ENCODE data around the gene CEP128.

Gene CEP128

DNA sequence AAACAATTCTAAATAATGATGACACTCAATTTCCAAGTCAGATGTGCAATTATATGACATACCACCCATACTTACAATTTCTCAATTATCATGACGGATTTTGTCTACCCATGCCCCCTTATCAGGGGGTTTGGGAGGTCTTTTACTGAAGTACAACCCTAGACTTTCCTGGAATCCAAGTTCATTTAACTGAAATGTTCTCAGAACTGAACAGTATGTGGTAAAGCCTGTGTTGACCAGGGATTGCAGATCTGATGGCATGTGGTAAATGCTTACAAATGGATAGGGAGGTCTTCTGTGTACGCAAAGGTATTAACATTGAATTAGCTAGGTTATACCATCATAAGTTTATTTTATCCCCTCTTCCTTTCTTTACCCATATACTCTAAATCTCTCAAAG lies 281.8 kb downstream of the CEP128 start:
- DNase-seq: no peak

DNA sequence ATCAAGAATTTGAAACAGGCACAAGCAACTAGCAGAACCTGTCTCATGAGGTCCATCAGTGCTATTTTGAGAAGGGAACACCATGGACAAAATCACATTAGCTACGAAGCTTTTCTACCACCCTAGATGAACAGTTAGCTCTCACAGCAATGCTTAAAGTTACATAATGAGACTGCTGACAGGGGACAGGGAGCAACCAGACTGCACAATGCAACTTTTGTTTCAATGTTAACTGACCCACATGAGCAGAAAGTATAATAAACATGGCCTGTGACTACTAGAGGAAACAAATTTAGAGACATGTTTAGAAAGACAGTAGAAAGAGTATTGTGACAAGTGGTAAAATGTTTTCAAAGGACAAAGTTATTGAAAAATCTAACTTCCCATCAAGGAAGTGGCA lies 282.8 kb downstream of the CEP128 start:
- no peak for DNase-seq

DNA sequence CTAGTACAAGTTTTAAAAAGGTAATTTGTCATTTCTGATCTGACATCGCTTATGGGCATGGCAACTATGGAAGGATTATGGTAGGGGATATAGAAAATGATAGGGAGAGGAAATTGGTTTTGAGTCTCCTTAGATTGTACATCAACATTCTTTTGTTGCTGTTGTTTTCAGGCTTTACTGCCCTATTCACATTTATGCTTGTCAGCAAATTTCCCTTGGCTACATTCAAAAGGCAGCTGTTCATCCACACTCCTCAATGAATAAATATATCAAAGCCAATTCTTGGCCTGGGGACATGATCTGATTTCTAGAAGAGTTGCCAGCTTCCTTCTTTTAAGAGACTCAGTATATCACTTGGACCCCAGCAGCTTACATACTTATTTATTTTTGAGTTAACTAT lies 283.4 kb downstream of the CEP128 start:
- DNase-seq: no peak

DNA sequence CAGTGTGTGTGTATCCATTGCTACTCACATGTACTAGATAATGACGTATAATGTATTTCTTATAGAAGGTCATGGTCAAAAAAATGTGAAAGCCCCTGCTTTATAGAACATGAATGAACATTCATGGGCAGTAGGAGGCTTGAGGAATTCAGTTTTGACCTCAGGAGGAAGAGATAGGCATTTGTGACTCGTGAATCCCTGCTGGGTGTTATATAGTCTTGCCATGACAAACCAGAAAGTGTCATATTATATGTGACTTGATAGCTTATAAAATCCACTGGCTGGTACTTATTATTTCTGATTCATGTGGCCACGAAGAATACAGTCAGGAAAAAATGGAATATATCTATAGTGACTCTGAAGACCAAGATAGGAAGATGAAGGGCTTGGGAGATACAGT lies 287.6 kb downstream of the CEP128 start:
- no peak for DNase-seq

DNA sequence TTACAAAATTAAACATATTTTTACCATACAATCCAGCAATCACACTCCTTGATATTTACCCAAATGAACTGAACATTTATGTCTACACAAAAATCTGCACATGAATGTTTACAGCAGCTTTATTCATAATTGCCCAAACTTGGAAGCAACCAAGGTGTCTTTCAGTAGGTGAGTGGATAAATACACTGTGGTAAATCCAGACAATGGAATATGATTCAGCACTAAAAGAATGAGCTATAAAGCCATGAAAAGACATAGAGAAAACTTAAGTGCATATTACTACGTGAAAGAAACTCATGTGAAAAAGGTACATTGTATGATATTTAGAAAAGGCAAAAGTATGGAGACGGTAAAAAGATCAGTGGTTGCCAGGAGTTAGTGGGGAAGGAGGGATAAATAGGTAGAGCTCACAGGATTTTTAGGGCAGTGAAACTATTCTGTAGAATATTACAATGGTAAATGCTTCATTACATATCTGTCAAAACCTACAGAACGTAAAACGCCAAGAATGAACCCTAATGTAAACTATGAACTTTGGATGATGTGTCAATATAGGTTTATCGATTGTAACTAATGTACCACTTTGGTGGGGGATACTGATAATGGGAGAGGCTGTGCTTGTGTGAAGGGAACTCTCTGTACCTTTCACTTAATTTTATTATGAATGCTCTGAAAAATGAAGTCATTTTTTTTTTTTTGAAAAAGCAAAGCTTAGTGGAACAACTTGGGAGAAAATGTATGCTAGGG lies 295.7 kb downstream of the CEP128 start:
- no peak for DNase-seq

DNA sequence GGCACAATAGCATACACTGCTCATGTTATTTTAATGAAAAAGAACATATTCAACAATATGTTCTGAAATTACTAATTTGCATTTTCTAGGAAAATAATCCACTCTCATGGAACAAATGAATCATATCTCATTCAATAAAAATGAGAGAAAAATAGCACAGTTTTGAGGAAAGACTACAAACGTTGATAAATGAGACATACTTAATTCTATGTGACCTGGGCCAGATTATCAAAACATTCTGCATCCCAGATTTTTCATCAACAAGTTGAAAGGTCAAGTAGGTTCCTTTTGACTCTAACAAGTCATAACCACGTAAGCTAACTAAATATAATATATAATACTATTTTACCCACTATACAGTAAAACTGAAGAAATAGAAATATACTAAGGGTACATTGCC lies 296.7 kb downstream of the CEP128 start:
- DNase-seq: no peak

DNA sequence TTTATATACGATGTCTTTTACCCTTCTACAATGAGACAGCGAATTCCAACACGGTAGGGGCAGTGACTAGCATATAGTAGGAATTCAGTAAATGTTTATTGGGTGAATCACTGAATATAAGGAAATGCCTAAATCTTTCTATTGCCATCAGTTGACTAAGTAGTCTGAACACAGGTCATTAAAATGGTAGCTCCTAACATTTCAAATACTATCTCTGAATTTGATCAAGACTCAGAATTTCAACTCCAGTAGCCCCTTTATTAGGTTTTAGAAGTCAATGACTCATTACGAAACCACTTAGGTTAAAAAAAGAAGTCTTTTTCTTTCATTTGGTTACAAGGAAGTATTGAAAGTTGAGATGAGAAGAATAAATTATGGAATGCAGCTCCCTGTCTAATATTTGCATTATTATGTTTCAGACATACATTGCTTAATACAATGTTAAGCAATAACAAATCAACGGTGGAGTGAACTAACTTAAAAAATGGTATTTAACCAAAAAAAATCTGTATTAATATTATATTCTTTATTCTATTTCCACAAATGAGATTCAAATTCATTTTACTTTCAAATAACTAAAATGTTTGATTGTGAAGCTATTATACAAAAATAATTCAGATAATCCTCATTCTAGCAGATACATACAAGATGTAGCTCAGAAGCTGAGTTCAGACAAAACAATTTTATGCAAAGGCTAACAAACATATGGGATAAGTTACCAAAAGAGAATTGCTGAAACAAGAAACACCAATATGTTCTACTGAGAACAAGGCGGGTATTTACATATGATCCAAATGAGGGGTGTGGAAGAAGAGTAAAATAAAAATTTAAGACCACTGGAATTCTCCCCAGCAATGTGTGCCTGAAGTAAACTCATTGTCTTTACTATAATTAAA lies 302.7 kb downstream of the CEP128 start:
- no peak for DNase-seq

DNA sequence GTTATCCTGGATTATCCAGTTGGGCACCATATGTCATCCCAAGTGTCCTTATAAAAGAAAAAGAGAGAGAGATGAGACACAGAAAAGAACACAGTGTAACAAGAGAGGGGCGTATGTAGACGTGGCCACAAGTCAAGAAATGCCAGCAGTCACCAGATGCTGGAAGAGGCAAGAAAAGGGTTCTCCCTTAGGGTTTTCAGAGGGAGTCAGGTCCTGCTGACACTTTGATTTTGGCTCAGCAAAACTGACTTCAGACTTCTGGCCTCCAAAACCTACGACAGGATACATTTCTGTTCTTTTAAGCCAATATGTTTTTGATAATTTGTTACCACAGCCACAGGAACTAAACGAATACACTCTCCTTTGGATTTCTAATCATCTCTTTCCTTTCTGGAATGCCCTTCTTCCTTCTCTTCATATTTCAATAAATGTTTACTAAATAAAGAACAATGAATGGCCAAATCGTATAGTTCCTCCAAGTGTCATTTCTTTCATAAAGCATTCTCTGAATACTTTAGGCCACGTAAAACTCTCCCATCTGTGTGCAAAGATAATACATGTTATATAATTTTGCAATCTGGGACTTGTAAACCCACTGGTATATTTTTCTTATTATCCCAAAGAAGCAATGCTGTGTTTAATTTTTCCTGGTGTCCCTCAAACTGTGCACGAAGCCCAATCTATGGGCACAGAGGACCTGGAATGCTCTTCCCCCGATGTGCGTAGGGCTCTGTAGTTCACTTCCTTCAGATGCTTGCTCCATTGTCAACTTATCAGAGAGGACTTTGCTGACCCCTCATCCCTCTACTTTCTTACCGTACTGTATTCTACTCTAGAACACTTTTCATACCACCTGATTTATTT lies 303.6 kb downstream of the CEP128 start:
- no peak for DNase-seq

DNA sequence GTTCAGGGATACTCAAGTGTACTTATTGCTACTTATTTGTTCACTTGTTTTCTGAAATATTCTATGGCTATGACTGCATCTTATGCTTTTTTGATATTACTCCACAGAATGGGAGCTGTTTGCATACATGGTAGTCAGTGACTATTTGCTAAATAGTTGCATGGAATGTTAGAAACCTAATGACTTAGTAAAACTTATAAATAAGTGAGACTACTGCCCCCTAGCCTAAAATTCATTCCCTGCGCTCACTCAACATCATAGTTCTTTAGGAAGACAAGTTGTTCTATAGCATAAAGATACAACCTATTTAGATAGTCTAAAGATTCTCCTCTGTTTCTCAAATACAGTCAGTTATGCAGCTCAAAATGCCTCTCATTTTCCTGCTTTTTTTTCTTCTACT lies 305.5 kb downstream of the CEP128 start:
- DNase-seq: no peak

DNA sequence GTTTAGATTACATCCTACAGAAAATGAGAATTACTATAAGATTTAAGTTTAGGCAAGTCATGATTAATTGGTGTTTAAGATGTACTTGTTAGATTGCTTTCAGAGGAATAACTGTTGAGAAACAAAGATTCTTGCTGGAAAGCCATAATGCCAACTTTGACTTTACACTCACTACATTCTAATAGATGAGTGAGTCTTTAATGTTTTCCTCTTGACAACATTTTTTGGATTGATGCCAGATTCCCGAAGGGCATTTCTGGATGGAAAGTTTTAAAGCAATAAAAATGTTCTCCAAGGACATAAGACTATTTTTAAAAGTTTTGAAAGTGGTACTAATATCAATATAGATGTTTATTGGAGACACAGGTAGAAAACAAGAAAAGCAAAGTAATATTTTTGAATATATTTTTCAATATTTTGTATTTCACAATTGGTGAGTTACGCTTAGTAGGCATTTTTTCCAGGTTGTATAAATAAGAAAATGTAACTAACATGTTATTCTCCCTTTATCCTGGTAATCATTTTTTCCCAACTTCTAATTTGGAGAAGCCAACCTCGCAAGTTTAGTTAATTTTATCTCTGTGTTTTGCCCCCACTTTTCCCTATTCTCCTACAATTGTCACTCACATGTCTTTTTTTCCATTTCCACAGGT lies 307.3 kb downstream of the CEP128 start:
- DNase-seq: no peak

DNA sequence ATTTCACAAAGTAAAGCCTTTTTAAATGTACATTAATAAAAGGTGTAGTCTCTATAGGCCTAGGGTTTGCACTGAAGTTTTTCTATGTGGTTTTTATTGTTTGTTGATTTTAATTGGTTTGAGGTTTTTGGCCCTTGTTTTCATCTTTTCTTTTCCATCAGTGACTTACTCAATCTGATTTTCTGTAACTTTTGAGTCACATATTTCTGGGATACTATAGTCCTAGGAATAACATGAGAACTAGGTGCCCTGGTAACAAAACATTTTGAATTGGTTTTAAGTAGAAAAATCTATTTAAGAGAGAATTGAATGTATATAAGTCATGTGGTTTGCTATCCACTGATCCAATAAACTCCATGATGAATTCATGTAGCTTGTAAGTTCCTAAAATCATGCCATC lies 311.9 kb downstream of the CEP128 start:
- no peak for DNase-seq

DNA sequence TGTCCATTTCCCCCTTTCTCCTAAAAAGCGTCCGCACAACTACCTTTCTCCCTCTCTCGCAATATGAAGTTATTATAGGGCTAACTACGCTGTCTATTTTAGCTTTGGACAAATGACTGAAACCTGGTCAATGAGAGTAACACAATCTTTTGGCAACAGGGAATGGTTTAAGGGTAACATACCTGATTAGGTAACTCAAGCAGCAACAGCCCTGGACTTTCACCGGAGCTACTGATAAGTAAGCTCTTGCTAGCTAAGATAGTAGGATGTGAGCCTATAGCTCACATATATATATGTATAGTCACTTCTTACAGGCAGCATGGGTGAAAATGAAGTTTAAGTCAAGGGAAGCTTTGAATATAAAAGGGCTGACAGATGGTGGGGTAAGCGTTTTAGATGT lies 313.0 kb downstream of the CEP128 start:
- DNase-seq: no peak

DNA sequence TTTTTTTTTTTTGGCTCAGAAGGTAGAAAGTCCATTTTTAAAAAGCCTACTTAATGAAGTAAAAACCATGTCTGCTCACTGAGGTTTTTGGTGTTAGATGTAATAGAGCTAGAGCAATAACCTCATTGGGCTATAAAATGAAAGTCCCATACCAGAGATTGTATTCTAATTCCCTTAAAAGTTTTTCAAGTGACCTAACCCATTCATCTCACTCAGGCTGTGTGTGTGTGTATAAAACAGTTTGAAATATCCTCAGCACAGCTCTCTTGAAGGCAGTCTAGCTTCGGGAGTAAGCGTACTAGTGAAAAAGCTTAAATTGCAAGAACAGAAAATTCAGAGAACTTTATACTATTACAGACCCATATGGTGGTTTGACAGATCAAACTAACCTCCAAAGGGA lies 313.8 kb downstream of the CEP128 start:
- DNase-seq: no peak

DNA sequence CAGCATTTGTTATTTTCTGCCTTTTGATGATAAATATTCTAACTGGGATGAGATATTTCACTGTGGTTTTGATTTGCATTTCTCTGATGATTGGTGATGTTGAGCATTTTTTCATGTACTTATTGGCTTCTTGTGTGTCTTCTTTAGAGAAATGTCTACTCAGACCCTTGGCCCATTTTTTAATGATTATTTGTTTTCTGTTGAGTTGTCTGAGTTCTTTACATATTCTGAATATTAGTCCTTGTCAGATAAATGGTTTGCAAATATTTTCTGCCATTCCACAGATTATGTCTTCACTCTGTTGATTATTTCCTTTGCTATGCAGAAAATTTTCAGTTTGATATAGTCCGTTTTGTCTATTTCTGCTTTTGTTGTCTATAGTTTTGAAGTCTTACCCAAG lies 317.0 kb downstream of the CEP128 start:
- DNase-seq: no peak

DNA sequence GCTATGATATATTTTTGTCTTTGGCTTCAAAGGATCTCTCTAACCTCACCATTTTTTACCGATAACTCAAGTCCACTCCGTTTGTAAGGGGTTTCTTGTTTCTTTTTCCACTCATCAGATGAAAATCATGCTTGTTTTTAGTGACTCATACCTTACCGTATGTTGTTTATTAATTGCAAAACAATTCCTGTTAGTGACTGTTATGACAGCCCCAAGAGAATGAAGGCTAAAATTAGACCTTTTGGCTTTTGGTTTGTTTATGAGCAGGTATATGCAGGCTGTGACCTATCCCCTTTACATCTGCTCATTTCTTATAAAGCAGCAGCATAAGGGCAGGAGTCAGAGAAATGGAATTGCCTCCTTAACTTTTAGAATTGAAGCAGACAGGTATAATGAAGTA lies 319.8 kb downstream of the CEP128 start:
- no peak for DNase-seq

DNA sequence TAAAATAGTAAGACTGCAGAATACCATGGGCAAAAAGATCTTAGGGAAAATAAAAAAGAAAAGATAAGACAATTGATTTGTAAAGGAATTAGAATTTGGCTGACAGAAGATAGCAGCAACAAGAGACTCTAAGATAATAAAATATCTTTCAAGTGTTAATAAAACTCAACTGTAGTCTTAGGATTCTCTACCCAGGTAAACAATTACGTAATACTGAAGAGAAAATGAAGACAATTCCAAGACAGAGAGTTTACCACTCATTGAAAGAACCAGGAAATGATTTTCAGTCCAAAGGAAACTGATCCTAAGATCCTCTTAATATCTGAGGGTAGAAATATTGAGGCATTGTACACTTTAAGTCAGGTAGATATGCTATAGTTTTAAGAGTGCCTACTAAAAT lies 321.1 kb downstream of the CEP128 start:
- no peak for DNase-seq

DNA sequence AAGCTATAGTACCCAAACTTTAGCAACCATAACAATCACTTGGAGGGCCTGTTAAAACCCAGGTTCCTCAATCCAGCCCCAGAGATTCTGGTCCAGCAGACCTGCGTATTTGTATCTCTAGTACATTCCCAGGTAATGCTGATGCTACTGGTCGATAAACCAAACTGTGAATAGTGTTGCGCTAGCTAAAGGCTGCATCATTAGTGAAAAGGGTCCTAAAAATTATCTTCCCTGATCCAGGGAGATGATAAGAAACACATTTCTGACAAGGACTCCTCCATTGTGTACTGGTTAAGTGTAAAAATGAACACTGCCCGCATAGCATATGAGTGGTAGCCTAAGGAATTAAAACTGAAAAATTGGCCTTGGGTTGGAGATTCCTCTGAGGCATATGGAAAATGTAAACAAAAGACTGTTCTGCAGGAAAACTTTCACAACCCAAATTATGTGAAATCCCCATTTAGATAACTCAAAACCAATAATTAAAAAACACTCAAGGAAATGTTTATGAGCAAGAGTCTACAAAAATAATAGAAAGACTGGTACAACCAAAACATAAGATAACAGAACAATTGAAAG lies 322.7 kb downstream of the CEP128 start:
- DNase-seq: no peak

DNA sequence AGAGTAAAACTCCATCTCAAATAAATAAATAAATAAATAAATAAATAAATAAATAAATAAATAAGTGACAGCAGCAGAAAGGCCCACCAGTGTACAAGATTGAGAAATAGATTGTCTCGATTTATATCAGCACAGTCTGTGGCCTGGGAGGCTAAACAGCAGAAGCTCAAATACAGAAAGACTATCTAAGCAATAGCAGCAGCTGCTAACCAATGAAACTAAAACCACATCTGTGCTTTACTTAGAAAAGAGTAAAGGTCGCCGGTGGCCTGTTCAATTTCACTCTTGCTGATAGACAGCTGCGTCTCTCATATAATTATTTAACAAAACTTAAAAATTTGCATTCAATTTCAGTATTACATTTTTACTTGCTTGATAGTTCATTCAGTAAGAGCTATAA lies 325.7 kb downstream of the CEP128 start:
- no peak for DNase-seq

DNA sequence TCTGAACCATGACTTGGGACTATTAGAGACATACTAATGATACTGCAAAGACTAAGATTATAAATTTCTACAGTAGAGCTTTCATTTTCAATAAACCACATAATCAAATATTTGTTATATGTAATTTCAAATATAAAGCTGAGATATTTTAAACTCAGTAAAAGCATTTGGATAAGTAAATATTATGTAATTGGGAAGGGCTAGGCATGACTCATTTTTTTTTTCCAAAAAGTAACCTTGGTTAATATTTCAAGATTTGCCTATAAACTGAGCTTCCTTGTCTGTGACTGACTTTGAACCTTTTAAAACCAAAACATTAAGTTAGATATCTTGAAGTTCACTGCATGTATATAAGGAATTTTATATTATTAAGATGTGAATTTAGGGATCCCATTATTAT lies 332.5 kb downstream of the CEP128 start:
- no peak for DNase-seq

DNA sequence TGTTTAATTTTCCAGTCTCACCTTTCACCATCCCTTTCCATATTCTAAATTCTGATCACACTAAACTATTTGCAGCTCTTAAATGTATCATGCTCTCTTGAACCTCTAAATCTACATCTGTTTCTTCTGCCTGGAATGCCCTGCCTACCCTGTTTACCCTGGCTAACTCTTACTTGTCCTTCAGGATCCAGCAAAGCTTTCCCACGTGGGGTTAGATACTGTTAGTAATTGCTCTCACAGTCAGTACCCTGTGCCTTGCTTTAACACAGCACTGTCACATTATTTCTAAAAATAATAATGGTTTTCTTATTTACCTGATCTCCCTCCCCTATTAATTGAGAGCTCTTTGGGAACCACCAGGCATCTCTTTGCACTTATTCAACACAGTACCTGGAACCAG lies 333.0 kb downstream of the CEP128 start:
- no peak for DNase-seq

DNA sequence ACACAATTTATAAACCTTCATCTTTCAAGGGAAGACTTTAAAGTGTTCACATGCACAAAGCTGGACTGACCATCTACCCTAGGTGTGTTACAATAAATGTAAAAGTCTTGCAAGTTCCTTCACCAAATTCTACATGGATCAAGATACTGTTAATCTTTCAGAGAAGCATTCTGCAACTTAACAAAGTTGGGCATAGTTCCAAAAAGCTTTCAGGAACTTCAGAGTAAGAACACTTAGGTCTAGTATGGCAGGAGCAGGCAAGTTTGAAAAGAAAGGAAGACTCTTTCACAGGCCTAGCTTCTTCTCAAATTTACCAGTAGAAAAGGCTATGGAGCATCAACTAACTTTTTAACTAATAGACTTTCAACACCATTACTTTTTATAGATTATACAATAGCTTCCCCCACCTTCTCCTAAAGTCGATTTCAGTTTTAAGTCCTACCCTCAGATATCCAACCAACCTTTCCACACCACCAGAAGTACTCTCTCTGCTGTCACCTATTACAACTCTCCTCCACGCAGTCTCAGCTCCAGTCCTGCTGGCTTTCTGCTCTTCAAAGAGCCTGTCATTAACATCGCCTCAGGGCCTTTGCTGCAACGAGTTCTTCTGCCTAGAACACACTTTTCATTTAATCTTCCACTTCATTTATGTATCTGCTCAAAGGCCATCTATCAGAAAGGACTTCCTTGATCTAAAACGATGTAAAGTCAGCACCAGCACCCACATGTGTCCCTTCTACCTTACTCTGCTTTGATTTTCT lies 333.9 kb downstream of the CEP128 start:
- DNase-seq: no peak

Measured in inflammatory macrophage (primary cell).